Femur (tissue), 1 donor: ENCODE data around the gene FABP1.

Experiments used
- DNase-seq: peaks from one replicate; pipeline ENCODE4 v3.0.0-alpha.2; 2017

FABP1 gene

DNA sequence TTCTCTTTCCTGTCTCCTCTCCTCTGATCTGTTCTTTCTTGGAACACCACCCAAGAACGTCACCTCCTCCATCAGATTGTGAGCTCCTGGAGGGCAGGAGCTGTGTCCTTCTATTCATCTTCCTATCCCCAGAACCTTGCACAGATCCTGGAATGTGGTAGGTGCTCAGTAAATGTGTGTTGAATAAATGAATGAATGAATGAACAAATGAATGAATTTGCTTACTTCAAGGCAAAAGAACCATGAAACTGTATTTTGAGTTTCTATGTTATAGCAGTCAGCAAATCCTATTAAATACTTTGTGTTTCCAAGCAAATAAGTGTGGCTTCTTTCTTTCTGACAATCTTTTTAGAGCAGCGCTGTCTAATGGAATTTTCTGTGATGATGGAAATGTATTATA lies 14.8 kb downstream of the FABP1 start:
- no peak for DNase-seq

DNA sequence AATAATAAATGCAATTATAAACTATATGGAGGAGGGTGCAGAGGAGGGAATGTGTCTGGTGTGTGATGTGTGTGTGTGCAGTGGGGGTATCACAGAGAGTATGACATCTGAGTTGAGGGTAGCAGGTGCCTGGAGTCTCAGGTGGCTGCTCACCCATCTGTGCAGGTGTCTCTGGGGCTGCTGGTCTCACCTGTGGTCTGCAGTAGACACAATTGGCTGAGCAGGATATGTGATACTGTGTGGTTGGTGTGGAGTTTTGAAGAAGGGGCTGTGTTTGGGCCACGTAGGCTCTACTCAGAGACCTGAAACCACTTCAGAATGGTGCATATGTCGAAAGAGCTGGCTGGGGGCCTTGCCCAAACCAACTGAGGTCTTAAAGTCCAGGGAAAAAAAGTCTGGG lies 17.0 kb downstream of the FABP1 start:
- DNase-seq, result no peak

DNA sequence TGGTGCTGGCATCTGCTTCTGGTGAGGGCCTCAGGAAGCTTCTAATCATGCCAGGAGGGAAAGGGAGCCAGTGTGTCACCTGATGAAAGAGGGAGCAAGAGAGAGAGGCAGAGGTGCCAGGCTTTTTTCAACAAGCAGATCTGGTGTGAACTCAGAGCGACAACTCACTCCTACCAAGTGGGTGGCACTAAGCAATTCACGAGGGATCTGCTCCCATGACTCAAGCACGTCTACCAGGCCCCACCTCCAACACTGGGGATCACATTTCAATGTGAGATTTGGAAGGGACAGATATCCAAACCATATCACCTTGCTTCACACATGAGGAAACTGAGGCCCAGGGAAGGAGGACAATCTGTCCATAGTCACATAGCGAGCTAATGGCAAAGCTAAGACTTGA lies 19.1 kb downstream of the FABP1 start:
- no peak for DNase-seq

DNA sequence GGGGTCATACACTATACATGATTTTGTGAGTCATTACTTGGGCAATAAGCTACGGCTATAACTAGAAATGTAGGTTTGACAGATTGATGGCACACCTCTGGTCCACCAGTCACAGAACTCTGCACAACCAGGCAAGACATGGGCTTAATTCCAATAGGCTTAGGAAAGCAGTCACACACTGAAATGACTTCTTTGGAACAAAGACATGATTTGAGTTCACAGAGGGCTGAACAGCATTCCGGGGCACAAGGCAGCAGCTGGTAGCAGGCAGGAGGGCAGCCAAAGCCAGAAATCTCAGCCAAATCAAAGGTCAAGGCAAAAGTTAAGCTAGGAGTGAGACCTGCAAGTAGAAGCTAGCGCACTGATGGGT lies 27.4 kb downstream of the FABP1 start:
- DNase-seq, result no peak

DNA sequence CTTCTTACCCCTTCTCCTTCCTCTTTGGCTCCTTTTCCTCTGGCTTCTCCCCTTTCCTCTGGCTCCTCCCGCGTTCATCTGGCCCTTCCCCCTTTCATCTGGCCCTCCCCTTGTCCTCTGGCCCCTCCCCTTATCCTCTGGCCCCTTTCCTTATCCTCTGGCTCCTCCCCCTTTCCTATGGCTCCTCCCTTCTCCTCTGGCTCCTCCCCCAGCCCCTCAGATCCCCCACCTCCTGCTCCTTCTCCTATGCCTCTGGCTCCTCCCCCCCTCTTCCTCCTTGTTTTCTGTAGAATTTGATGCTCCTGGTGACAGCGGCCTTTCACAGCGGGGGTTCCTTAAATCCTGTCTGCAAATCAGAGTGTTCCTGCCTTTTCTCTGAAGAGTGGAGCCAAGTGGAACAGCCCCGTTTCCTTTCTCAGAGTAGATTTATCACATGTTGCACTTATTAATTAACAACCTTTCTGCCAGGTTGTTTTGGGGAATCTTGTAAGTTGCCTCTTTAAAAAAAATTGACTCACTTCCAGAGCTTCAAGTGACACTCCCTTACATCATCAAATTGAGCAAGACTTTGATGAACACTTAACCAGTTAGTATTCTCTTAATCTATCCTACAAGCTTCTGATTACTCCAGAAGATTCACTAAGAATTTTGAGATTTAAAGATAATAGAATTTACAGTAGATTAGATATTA lies 27.9 kb downstream of the FABP1 start:
- no peak for DNase-seq

DNA sequence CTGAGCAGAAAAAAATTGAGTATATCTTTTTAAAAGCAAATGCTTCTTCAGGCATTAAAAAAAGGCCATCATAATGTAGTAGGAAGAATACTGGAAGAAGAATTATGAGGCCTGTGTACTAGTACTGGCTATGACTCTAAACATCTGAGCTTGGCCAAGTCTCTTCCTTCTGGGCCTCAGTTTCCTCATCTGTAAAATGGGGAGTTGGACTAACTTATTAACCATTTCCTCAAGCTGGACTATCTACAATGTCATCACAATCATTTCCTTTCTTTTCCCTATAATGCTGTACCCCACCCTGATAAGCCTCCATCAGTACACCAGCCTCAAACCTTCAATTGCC lies 29.3 kb downstream of the FABP1 start:
- no peak for DNase-seq

DNA sequence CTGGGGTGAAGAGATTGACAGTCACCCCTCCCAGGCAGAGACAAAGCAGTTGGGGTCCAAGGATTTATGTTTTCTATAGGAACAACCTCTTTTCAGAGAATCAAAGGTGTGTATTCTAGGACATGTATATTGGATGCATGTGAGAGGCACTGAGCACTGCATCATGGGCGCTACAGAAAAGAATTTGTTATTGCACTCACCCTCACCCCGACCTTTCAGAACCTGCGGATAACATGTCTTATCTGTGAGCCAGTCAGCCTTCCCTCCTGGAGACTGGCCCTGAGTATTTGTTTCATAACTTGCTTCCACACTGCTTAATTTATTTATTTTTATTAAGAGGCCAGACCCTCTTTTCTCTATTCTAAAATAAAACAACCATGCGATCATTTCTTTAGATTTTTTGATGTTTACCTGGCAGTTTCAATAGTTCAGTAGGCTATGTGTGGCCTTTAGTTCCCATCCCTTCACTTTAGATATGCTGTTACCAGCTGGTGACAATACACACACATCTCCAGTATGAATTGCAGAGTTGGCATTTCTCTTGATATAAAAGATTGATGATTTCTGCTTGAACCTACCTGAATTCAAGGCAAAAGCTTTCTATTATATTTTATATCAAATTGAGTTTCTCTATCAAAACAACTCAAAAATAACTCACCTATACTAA lies 29.8 kb downstream of the FABP1 start:
- no peak for DNase-seq

DNA sequence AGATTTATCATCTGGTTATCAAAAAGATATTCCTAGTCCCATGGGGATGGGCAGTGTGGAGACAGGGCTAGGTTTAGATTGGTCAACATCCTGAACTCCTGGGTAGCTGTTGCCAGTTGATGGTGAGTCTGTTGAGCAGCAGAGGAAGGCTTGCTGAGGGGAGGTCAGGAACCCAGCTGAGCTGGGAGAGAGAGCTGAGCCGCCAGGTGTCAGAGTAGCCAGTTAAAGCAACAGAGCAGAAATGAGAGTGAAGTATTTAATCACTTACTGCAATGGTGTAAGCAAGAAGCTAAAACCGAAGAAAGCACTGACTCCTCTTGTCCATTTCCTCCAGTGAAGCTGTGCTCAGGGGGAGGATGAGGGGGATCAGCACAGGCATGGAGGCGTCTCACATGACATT lies 30.7 kb downstream of the FABP1 start:
- DNase-seq, result no peak

DNA sequence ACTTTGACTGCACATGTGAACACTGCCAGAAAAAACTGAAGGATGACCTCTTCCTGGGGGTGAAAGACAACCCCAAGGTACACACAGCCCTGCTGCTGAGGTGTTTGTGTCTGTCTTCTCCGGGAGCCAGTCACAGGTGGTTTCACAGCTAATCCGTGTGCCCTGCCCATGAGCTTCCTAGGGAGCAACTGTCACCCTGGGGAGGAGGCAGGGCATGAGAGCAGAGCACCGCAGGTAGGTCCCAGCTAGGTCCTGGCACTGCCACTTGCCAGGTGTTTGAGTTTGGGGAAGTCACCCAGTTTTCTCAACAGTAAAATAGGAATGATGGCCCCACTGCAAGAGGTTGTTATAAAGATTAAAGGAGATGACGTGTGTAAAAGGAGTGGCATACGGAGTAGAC lies 31.2 kb downstream of the FABP1 start:
- no peak for DNase-seq

DNA sequence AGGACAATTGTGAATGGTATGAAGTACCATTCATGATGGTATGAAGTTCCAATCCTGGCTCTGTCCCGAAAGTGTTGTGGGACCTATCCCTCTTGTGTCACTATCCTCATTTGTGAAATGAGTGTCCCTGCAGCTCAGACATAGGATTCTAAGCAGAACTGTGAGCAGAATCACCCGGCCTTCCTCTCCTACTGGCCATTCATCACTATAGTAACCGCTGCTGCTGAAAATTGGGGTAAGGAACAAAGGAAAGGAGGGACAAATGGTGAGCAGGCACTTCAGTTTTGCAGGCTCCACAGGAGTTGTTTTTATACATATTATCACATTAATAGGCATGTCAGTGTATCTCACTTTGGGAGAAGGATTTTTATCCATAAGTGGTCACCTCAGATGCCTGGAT lies 32.8 kb downstream of the FABP1 start:
- DNase-seq, result no peak

DNA sequence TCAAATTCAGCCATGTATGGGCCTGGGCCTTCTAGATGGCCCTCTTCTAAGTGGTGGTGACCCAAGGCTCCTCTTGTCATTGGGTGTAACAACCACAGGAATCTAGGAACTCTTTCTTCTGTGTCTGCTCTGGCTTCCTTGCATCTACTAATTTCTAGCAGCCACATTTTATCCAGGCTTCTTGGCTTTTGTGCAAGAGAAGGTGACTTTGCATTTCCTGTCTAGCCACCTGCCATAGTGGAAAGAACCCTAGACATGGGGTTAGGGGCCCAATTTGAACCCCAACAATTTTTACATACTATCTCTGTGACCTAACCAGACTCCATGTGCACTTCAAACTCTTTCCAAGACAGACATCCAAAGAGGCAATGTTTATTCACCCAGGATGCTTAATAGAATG lies 35.1 kb downstream of the FABP1 start:
- no peak for DNase-seq

DNA sequence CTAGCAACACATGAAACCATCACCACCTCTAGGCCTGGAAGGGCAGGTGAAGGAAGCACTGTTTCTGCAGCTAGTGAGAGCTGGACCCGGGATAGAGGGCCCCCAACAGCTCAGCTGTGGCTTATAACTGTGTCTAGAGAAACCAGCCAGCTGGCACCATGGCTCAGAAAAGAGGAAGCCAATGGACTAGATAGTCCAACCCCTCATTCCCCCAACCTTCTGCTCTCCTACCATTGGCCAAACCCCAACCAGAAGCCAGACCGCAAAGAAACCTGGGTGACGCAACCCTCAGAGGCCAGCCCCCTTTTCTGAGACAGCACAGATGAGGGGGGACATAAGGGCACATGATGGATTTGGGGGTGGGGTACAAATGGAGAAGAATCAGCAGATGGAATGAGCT lies 35.9 kb downstream of the FABP1 start:
- DNase-seq, result no peak

DNA sequence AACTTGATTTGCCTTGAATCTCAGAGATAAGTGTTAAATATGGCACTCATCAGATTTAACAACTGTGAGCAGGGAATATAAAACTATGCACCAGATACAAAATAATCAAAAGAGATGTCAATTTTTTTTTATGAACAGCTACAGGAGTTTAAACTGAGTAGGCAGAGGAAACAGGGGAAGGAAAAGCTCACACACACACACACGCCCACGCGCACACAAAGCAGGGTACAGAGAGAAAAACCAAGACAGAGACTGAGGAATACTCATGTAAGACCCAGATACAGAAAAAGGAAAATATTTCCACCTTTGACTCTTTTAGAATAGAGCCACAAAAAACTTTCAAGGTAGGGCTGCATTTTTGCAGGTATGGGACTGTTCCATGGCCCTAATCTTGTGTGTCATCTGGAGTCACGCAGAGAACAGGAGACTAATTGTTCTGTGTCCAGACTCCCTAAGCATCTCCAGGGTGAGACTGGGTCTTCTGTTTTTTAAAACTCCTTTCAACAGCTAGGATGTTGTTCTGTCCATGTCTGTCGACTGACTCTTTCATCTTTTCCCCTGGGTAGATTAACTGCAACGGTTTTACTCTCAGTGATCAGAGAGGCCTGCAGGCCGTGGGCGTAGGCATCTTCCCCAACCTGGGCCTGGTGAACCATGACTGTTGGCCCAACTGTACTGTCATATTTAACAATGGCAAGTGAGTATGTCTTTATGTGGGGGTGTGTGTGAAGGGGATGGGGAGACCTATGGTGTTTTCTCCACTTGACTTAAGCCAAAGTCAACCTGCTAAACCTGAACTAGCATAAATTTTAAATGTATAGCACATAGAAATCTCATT lies 37.2 kb downstream of the FABP1 start:
- no peak for DNase-seq

DNA sequence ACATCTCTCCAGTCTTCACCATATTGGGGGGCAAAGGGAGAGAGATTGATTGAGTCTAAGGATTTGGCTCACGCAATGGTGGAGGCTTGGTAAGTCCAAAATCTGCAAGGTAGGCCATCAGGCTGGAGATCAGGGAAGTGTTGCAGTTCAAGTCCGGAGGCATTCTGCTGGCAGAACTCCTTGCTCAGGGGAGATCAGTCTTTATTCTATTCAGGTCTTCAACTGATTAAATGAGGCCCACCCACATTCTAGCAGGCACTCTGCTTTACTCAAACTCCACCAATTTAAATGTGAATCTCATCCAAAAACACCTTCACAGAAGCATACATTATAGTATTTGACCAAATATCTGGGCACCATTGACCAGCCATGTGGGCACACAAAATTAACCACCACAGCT lies 38.9 kb downstream of the FABP1 start:
- no peak for DNase-seq

DNA sequence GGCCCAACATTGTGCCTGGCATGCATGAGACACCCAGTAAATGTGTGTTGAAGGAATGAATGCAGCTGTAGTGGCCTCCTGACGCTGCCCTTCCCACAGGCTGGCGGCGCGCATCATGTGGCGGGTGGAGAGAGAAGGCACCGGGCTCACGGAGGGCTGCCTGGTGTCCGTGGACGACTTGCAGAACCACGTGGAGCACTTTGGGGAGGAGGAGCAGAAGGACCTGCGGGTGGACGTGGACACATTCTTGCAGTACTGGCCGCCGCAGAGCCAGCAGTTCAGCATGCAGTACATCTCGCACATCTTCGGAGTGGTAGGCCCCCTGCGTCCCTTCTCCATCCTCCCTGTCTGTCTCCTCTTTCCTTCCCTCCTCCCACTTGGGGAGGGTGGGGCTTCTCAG lies 40.1 kb downstream of the FABP1 start:
- DNase-seq, result no peak

DNA sequence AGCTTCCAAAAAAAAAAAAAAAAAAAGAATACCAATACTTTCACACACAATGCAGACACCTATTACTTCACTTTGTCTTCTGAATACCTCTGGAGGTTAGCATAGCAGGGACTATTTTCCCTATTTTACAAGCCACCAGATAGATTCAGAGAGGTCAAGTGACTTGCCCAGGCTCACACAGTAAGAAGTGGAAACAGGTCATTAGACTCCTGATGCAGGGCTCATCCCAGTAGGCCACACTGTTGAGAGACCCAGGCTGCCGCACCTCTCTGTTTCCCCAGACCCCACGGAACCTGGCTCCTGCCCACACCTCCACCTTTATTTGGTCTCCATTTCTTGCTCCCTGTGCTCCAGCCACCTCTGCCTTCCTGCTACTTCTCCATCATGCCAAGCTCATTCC lies 40.8 kb downstream of the FABP1 start:
- no peak for DNase-seq

DNA sequence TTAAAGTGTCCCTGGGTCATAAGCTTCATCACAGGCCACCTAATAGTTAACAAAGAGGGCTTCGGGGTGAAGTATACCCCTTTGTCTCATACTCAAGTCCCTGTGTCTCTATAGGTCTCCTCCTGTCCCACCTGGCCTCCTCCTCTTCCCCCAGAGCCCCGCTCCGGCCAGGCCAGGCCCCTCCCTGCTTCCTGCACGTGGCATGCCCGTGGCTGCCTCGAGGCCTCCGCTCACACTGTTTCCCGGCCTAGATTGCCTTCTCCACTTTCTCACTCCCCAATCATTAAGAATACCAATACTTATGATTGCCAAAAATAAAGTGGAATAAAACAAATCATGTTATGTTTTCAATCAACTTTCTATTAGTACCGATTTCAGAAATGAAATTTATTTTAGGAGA lies 41.5 kb downstream of the FABP1 start:
- no peak for DNase-seq

DNA sequence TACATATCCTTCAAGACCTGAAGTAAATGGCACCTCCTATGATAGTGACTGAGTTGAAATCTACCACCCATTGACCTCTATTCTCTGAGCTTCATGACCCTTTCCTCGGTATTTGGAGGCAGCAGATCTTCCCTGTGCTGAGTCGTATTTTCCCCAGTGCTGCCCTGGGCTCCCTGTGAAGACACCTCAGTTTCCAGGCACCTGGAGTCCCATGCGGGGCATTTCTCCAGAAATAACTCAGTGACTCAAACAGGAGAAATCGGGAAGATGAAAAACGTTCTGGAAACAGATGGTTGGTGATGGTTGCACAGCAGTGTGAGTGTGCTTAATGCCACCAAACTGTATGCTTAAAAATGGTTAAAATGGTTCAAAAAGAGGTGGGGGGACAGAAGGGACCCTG lies 42.3 kb downstream of the FABP1 start:
- no peak for DNase-seq

DNA sequence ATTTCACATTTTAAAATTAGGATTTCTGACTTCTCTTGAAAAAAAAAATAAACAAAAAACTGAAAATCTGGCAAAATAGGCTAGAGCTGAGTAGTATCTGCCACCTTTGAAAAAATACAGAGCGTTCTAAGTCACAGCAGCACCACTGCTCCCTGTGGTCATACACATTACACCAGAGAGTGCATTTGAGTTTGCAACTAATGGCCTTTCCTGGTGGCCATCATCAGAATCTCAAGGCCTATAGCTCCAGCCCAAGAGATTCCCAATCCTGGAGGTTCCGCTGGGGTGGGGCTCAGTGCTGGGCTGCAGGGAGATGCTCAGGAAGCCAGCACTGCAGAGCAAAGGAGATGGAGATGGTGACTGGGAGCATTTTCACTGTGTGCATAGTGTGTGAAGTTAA lies 42.8 kb downstream of the FABP1 start:
- DNase-seq, result no peak

DNA sequence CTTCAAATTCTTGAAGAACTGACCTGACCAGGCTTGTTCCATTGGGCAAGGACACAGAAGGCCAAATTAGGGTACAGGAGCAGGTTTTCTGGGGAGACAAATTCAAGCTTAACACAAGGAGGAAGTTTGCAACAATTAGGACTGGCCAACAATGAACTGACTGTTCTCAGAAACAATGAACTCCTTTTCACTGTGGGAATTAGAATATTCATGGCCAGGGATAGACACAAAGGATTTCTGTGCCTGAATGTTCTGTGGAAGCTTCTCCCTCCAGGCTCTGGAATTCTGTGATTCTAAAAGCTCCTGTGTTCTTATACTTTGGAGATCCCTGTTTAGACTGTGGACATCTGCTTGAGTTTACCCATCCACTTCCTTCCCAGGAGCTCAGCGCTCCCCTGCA lies 45.1 kb downstream of the FABP1 start:
- no peak for DNase-seq

DNA sequence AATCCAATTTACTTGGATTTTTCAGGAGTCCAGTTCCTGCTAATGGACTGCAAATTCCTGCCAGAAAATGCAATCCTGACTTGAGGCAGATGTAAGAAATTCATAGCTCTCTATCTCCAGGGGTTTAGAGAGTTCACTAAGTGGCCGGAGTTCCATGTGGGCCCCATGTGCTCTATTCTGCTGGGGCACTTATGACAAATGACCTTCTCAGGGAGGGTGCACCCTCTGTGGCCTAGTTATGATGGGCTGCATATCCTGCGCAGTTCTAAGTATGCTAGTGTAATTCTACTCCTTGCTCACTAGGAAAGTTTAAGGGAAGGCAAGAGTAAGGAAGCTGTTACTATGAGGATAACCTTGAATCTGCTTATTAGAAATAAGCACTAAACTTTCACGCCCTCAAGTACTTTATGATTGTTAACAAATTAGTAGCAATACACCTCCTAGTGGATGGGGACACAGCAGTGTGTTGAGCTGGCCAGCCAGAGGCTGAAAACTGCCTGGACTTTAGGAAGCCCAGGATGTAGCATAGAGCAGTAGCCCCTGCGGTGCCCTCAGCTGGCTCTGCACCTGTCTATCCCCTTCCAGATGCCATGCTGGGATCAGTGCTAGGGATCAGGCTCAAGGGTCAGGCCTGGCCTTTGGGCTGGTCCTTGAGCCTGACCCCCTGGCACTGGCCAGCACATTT lies 45.8 kb downstream of the FABP1 start:
- no peak for DNase-seq

DNA sequence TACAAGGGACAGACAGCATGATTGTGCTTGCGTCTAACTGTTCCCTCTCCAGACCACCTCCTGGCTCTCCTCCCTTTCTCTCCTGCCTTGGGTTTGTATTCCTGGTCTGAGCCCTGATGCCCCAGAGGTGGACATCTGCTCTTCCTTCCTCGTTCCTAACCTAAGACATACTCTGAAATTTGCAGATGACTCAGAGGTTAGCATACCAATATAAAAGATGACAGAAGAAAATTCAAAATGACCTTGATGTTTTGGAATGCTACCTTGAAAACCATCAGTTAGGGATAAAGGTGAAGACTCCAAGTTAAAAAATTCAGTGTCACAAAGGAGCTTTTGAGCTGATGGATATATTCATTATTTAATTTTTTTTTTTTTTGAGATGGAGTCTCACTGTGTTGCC lies 47.3 kb downstream of the FABP1 start:
- no peak for DNase-seq

DNA sequence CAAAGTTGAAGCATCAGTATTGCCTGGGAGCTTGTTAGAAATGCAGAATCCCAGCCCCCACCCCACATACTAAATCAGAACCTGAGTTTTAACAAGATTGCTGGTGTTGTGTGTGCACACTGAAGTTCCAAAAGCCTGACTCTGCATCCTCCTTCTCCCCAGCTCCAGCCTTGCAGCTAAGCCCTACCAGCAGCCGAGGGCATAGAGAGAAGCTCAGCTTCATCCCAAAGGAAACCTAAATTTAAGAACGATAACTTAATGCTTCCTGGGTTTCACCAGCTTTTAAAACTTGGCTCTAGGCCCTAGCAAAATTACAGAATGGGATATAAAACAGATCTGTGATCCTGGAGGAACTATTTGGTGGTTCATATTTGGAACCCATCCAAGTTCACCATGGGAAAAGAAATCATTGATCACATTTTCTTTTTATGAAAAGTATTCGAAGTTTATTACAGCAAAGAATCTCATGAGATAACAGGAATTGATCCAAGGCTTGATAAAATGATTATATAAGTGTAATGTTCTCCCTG lies 49.2 kb downstream of the FABP1 start:
- no peak for DNase-seq

DNA sequence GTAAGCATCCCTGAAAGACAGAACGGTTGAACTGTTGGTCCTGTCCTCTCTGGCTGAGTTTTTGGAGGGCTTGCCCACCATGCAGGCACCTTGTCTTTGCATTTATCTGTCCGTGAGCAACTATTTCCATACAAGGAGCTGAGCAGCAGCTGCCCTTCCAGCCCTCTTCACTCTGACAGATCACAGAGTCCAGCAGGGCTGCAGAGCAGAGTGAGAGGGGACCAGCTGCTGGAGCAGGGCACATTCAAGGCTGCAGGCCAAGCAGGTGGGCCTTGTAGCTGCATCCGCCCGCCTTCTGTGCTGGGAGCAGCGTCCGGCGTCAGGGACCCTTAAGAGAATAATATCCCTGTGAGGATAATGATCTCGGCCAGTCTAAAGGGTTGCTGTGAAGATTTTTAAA lies 50.8 kb downstream of the FABP1 start:
- peak; percentile 69 for DNase-seq
